SK-N-SH (cell line): Measurements from ENCODE around the gene MBNL2. TPM values are rescaled to one million over a fixed set of nuclear protein-coding genes. Genes with fewer than 3 reads are reported as not detected.

Experiments
- CTCF ChIA-PET: fragments of 300-600, 350-600 bp; formaldehyde crosslinking; extraction: SDS; loops from one replicate; lab custom pipeline; 2021; lab: Yijun Ruan, JAX
- POLR2A ChIA-PET: fragments of 350-600 bp; sonication (Branson Sonifier 250); formaldehyde crosslinking; extraction: SDS; loops from one replicate; lab custom pipeline; 2020; ENCODE audit warnings: antibody characterized with exemption, inconsistent platforms; lab: Yijun Ruan, JAX
- DNase-seq: peaks from one replicate; pipeline ENCODE4 v3.0.0; 2012
- H2AFZ ChIP-seq: fragments of 200-600 bp; sonication (generic); 2 replicates; pipeline ENCODE4 v1.8.1; 2016; ENCODE audit warnings: antibody characterized with exemption, mild to moderate bottlenecking, low read depth
- H3F3A ChIP-seq: fragments of 200-600 bp; sonication (generic); replicated peaks from 2 replicates; pipeline ENCODE3; 2016; ENCODE audit warnings: antibody characterized with exemption, mild to moderate bottlenecking; ENCODE audit not compliant: insufficient read depth
- H3K27ac ChIP-seq, 2 experiments: fragments of 200-500 bp in 1 of 2; fragments of 200-600 bp in 1 of 2; sonication (Bioruptor generic) in 1 of 2; sonication (generic), shearing (Covaris generic) in 1 of 2; 2 replicates each; pipeline versions ENCODE4 v1.5.1 to v1.6.1; 2014 to 2016; ENCODE audit warnings: low read depth in 2 of 2, inconsistent platforms in 1 of 2, low read length in 1 of 2, mild to moderate bottlenecking in 1 of 2, mixed read lengths in 1 of 2
- H3K27me3 ChIP-seq: fragments of 200-600 bp; sonication (generic), shearing (Covaris generic); 2 replicates; pipeline ENCODE4 v1.6.1; 2016; ENCODE audit warnings: mixed run types; ENCODE audit not compliant: insufficient read depth
- H3K36me3 ChIP-seq, 2 experiments: fragments of 200-500 bp in 1 of 2; fragments of 200-600 bp in 1 of 2; sonication (Bioruptor generic) in 1 of 2; sonication (generic) in 1 of 2; replicated peaks in 1 of 2; 2 replicates each; pipeline versions ENCODE3 to v1.5.1; 2014 to 2016; ENCODE audit warnings: low read length in 1 of 2, mild to moderate bottlenecking in 1 of 2; ENCODE audit not compliant: insufficient read depth in 2 of 2, control insufficient read depth in 1 of 2
- H3K4me1 ChIP-seq, 2 experiments: fragments of 200-500 bp in 1 of 2; fragments of 200-600 bp in 1 of 2; sonication (Bioruptor generic) in 1 of 2; sonication (generic), shearing (Covaris generic) in 1 of 2; 2 replicates each; pipeline versions ENCODE4 v1.5.1 to v1.6.1; 2014 to 2016; ENCODE audit warnings: low read depth in 1 of 2, low read length in 1 of 2, mixed run types in 1 of 2; ENCODE audit not compliant: insufficient read depth in 2 of 2, control insufficient read depth in 1 of 2
- H3K4me2 ChIP-seq: fragments of 200-600 bp; sonication (generic), shearing (Covaris generic); 2 replicates; pipeline ENCODE4 v1.6.1; 2017; ENCODE audit warnings: mixed run types
- H3K4me3 ChIP-seq, 2 experiments: fragments of 200-500 bp in 1 of 2; fragments of 200-600 bp in 1 of 2; sonication (Bioruptor generic) in 1 of 2; sonication (generic), shearing (Covaris generic) in 1 of 2; 2 replicates each; pipeline versions ENCODE4 v1.5.1 to v1.8.1; 2014 to 2016; ENCODE audit warnings: low read depth in 2 of 2, inconsistent platforms in 1 of 2, low read length in 1 of 2, mild to moderate bottlenecking in 1 of 2, mixed read lengths in 1 of 2, moderate library complexity in 1 of 2
- H3K79me2 ChIP-seq: fragments of 200-600 bp; sonication (generic); 2 replicates; pipeline ENCODE4 v1.8.1; 2017; ENCODE audit warnings: mild to moderate bottlenecking; ENCODE audit not compliant: insufficient read depth
- H3K9ac ChIP-seq: fragments of 200-600 bp; sonication (generic); 2 replicates; pipeline ENCODE4 v1.6.1; 2017; ENCODE audit warnings: mixed run types
- H3K9me2 ChIP-seq: fragments of 200-600 bp; sonication (generic); 2 replicates; pipeline ENCODE4 v1.6.1; 2017; ENCODE audit warnings: mixed run types
- H3K9me3 ChIP-seq: fragments of 200-600 bp; sonication (generic); 2 replicates; pipeline ENCODE4 v1.6.1; 2017; ENCODE audit warnings: mixed run types, mild to moderate bottlenecking, moderate library complexity
- H4K20me1 ChIP-seq: fragments of 200-600 bp; sonication (generic); 2 replicates; pipeline ENCODE4 v1.6.1; 2017; ENCODE audit warnings: mild to moderate bottlenecking, mixed run types; ENCODE audit not compliant: insufficient read depth
- ELF1 ChIP-seq: IDR thresholded peaks from 2 replicates; pipeline ENCODE4 v1.4.0; 2012
- EP300 ChIP-seq, 2 experiments: IDR thresholded peaks; 2 replicates each; pipeline versions ENCODE4 v1.4.0 to v1.6.1; 2012; ENCODE audit warnings: borderline replicate concordance in 1 of 2, low read depth in 1 of 2, low read length in 1 of 2
- FOXM1 ChIP-seq: IDR thresholded peaks from 2 replicates; pipeline ENCODE4 v1.4.0; 2012; ENCODE audit warnings: low read depth, mild to moderate bottlenecking
- GABPA ChIP-seq: IDR thresholded peaks from 2 replicates; pipeline ENCODE4 v1.4.0; 2012; ENCODE audit warnings: low read depth, mild to moderate bottlenecking
- GATA2 ChIP-seq: sonication (generic); formaldehyde crosslinking; IDR thresholded peaks from 2 replicates; pipeline ENCODE4 v1.5.0; 2020; ENCODE audit warnings: mild to moderate bottlenecking, missing genetic modification reagents
- JUND ChIP-seq: IDR thresholded peaks from 2 replicates; pipeline ENCODE4 v1.4.0; 2012
- MAX ChIP-seq: IDR thresholded peaks from 2 replicates; pipeline ENCODE4 v1.4.0; 2012; ENCODE audit warnings: low read depth
- MXI1 ChIP-seq: IDR thresholded peaks from 2 replicates; pipeline ENCODE4 v1.6.1; 2012; ENCODE audit warnings: mild to moderate bottlenecking, low read depth, low read length, improper control_type of control experiment
- NFIC ChIP-seq: IDR thresholded peaks from 2 replicates; pipeline ENCODE4 v1.4.0; 2012; ENCODE audit warnings: borderline replicate concordance
- PBX3 ChIP-seq: IDR thresholded peaks from 2 replicates; pipeline ENCODE4; 2012
- RAD21 ChIP-seq: IDR thresholded peaks from 2 replicates; pipeline ENCODE4 v1.6.1; 2012; ENCODE audit warnings: mild to moderate bottlenecking, low read length
- REST ChIP-seq: IDR thresholded peaks from 2 replicates; pipeline ENCODE4 v1.6.1; 2012; ENCODE audit warnings: mild to moderate bottlenecking, low read depth, low read length, moderate library complexity
- RXRA ChIP-seq: IDR thresholded peaks from 2 replicates; pipeline ENCODE4 v1.4.0; 2012; ENCODE audit warnings: low read depth, mild to moderate bottlenecking, borderline replicate concordance
- TEAD4 ChIP-seq: IDR thresholded peaks from 2 replicates; pipeline ENCODE4 v1.4.0; 2012; ENCODE audit warnings: mild to moderate bottlenecking, borderline replicate concordance; ENCODE audit not compliant: insufficient read depth
- ZBTB33 ChIP-seq: IDR thresholded peaks from 2 replicates; pipeline ENCODE4 v1.4.0; 2012; ENCODE audit warnings: low read depth, borderline replicate concordance
- WGBS: methylation state at CpG from one replicate; pipeline ENCODE4 v1.1.6; 2017; ENCODE audit warnings: low lambda C conversion rate; 5-methylcytosine and 5-hydroxymethylcytosine counted together
- polyA plus RNA-seq, 3 experiments: library from polyadenylated mRNA; depleted of rRNA; stranded (reverse); fragments of >200 nt; gene quantifications; 2 replicates each; pipeline ENCODE4 v1.2.3, GENCODE V29; 2012

MBNL2 gene
- polyA plus RNA-seq, 1 of the 3 experiments (the other 2 are of a cell fraction), result 24.5 TPM

GRCh38 chr13:97185291-97185690 lies 36.8 kb upstream of the MBNL2 start:
- POLR2A ChIA-PET, result no interaction called here
- 90% methylated on average over 3 of the region's 3 CpGs for WGBS

GRCh38 chr13:97185751-97186150 lies 36.4 kb upstream of the MBNL2 start:
- CTCF ChIA-PET, result interaction anchor here (0.8 to 1.1 kb wide), 3 partner anchors 8 to 158 kb away, joined by 3 read pairs; no protein-coding TSS in a partner anchor
- Histone ChIP-seq H3K79me2 (no peaks in the 10 kb centered on the region), H3K27ac (no peak overlapping the region), H3K27me3 (no peaks in the 10 kb centered on the region), H3K9me3 (no peaks in the 10 kb centered on the region), H3K4me2 (no peak overlapping the region), H3K4me1 (peaks cover 0 to 5% of the 10 kb centered on the region in 2 experiments; a peak in 1 of 4 replicates), H3K4me3 (no peak overlapping the region), H3K9ac (no peak overlapping the region), H4K20me1 (no peaks in the 10 kb centered on the region), H3K9me2 (no peaks in the 10 kb centered on the region), H2AFZ (no peak overlapping the region), H3F3A (no peaks in the 10 kb centered on the region), H3K36me3 (no peaks in the 10 kb centered on the region)
- WGBS, result 88% methylated on average over 3 of the region's 3 CpGs
- TF ChIP-seq ELF1, result no peak
- TF ChIP-seq FOXM1, result no peak
- no peak for TF ChIP-seq GABPA
- no peak for TF ChIP-seq RAD21
- no peak for TF ChIP-seq MXI1
- TF ChIP-seq PBX3, result no peak
- TF ChIP-seq JUND, result no peak
- no peak for TF ChIP-seq MAX
- no peak for TF ChIP-seq GATA2 (CRISPR knock-in tag)
- TF ChIP-seq RXRA, result no peak
- no peak for TF ChIP-seq TEAD4
- no peak for TF ChIP-seq EP300 (IDR thresholded peaks at IDR 0.05; ENCODE audit: borderline replicate concordance in 1 of 2, low read depth in 1 of 2, low read length in 1 of 2)
- TF ChIP-seq ZBTB33, result no peak
- no peak for TF ChIP-seq REST
- no peak for DNase-seq
- POLR2A ChIA-PET, result no interaction called here

More at GRCh38 chr13:97185291-97185690, 36.8 kb upstream of the MBNL2 start:
- no peaks in the 10 kb centered on the region for H3K9me2 ChIP-seq
- H3K9ac ChIP-seq, result no peak overlapping the region
- H3K9me3 ChIP-seq, result no peaks in the 10 kb centered on the region
- no peaks in the 10 kb centered on the region for H3K36me3 ChIP-seq
- CTCF ChIA-PET, result interaction anchor here (0.8 to 1.1 kb wide), 2 partner anchors 8 to 159 kb away, joined by 3 read pairs; no protein-coding TSS in a partner anchor
- no peaks in the 10 kb centered on the region for H3K79me2 ChIP-seq
- H3K4me1 ChIP-seq, result peaks cover 0 to 5% of the 10 kb centered on the region in 2 experiments; a peak in 1 of 4 replicates
- no peak overlapping the region for H3K4me2 ChIP-seq
- no peaks in the 10 kb centered on the region for H3F3A ChIP-seq
- DNase-seq, result no peak
- no peaks in the 10 kb centered on the region for H4K20me1 ChIP-seq
- H3K27me3 ChIP-seq, result no peaks in the 10 kb centered on the region
- no peak overlapping the region for H3K27ac ChIP-seq
- H3K4me3 ChIP-seq, result no peak overlapping the region
- TF ChIP-seq NFIC, result no peak
- no peak overlapping the region for H2AFZ ChIP-seq
